AML-193 (cell line): Measurements from ENCODE around the gene MAP3K20.

ENCODE experiments used
- DNase-seq, 2 experiments: peaks; one replicate each; lab custom pipeline; 2025; lab: John Stamatoyannopoulos, UW

The MAP3K20 gene

DNA sequence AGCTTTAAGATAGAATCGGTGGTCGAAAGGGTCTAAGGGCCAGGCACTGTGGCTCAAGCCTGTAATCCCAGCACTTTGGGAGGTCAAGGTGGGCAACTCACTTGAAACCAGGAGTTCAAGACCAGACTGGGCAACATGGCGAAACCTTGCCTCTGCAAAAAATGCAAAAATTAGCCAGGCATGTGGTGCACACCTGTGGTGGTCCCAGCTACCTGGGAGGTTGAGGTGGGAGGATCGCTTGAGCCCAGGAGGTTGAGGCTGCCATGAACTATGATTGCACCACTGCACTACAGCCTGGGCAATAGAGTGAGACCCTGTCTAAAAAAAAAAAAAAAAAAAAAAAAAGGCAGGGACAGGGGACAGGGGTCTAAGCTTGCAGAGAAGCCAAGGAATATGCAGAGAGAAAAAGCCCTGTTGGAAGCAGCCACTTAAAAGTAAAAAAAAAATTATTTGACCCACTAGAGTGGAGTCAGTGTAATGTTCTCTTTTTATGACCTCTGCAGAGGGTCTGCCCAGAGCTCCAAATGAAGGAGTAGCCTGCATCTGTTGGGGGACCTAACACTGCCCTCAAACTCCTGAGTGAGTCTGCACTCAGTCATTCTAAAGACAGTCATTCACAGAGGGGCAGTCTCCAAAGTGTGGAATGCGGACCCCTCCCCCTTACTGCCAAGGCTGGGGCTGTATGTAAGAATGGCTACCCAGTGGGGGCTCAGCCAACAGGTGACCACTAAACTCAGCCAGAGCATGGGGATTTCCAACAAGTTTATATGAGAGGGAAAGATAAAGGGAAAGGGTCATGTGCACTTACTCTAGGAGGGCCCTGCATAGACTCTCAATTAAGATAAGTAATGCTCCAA, 160.5 kb downstream of the MAP3K20 start:
- DNase-seq, result no peak

DNA sequence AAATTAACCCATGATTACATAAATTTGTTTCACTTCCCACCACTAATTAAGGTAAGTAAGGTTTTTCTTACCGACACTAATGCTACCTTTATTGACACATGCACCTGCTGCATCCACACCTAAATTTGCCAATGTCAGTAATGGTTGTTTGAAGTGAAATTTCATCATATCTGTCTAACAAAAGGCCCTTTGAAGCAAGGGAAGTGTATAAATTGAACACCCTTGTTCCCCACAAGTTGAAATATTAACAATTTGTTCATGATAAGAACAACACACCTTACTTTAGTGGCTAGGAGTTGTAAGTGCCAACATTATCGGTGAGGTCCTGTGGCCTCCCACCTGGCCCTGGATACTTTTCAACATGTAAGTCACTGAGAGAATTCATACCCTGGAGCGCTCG, 162.7 kb downstream of the MAP3K20 start:
- no peak for DNase-seq

DNA sequence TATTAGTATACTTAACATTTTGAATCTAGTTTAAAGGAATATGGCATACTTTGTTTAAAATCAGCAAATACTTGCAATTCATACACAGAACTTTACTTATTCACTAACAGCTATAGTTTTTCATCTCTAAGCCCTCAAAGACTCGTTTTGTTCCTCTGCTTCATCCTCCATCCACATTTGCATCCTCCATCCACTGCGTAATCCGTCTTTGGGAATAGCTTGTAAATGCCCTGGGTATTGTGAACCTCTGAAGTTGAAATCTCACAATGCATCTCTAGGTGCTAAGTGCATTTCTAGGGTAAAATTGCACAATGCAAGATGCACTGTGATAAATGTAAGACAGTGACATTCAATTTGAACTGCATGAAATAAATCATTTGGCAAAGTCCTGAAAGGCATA, 163.2 kb downstream of the MAP3K20 start:
- no peak for DNase-seq

DNA sequence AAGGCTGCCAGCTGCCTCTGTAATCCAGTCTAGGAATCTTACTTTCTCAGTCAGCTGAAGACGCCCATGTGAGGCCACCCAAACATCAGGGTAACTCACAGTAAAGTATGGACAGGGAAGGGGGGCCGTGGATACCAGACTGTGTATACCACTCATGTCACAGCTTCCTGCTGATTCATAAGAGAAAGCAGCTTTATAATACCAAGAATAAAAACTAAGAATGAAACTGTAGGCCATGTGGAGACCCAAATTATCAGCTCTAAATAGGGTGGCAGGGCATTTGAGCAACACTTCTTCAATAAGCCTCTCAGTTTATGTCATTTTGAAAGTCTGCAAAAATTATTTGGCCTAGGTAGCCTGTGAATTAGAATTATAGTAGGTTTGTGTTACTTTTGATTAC, 164.0 kb downstream of the MAP3K20 start:
- DNase-seq, result no peak

DNA sequence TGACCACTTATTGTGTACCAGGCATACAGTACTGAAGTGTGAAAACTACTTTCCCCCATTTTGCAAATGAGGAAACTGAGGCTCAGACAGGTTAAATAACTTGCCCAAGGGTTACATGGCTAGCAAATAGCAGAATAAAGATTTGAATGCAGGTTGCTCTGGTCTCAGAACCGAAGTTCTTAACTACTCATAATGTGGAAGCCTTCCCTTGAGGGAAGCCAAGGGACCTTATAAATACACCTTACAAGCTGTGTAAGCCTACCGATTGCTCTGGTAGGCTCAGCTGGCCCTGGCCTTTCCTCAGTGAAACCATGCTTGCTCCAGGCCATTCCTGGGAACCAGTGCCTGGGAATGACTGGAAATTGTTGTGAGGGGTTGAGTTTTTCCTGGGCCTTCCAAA, 164.4 kb downstream of the MAP3K20 start:
- no peak for DNase-seq

DNA sequence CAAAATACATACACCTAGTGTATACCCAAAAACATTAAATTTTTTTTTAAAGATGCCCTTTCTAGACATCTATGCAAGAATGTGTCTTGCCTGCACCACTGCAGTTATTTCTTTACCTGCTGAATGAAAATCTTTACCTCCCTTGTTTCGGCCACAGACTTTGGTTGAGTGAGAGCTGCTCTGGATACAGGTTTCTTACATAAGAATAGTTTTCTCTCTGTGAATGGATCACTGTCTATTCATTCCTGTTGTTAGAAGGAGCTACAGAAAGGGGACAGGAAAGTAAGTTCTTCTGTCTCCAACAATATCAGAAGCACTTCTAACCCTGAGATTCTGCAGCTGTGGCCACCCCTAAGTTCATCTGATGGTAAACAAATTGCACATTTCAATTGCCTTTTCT, 166.0 kb downstream of the MAP3K20 start:
- no peak for DNase-seq

DNA sequence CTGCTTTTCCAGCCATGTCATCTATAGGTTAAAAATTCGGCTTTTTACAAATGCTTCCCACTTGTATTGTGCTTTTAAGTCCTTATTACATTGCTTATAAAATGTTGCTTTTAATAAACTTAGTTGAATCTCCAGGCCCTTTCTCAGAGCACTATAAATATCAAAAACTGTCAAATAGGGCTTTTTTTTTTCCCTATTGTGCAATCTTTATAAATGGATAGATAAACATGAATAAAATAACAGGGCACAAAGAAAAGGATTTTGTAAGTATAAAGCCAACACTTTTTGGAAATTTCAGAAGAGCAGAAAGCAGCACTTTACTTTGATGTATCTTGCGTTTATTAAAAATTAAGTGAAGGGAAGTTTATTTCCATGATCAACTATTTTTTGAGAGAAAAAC, 171.5 kb downstream of the MAP3K20 start:
- DNase-seq, result no peak

DNA sequence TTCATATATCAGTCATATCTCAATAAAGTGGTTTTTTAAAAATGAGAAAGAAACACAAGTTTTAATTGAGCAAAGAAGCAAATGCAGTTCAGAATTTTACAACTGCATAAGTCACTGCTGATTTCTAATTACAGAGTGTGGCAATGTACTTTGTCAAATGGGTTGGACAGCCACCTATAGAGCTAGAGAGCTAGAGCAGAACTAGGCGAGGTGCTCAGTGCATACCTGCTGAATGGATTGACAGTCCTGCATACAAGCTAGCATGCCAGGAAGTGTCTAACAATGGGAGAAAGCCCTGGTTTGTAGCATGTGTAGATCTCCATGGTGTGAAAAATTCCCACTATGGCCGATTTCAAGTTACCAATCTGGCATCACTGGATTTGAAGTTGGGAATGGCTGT, 172.7 kb downstream of the MAP3K20 start:
- no peak for DNase-seq

DNA sequence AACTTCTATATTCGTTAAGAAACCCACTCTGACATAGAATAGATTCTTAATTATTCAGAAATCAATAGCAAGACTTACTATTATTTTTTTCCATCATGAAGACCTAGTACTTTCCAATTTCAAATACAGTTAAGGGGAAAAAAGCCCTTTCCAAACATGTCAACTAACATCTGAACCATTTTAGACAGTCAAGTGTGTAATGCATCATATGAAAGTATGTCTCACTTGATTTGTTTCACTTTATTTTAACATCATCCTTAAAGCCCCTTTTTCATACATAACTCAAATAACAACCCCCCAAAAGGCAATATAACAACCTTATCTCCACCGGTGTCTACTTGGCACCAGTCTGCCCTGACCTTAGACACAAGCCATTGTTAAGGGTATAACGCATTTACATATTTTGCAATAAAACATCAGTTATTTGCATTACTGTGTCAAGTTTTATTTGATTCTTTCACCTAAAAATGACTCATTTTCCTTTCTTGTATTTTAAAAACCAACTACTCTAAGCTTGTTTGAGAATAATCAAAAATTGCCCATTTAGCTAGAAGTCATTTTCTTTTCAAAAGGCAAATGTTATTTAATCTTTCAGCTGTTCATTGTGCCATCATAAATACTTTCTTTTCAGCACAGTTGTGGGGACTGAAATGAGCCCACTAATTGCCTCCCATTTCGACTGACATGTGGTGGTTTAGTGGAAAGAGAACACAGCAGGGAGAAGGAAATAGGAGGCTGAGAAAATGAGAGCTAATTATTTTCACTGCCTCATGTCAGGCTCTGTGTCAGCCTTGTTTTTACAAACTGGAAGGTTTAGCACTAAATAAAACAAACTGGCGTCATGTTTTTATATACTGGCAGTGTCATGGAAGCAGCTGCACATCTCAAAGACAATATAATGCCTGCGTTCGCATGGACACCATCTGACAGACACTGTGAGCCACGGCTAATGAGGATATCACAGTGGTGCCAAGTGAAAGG, 174.3 kb downstream of the MAP3K20 start:
- DNase-seq, result no peak

DNA sequence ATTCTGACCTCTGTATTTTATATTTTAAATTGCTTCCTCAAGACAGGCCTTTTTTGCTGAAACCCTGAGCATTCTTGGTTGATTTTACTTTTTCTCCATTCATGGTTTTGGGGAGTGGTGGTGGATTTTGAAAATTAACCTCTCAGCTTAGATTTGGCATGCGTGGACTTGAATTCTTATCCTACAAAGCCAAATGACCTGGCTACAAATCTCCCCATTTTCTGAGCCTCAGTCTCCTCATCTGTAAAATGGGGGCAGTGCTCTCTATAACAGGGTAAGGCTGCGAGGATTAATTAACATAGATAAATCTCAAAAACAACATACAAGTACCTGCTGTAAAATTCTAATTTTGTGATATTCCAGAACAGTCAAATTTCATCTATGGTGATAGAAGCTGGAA, 175.6 kb downstream of the MAP3K20 start:
- DNase-seq, result no peak

DNA sequence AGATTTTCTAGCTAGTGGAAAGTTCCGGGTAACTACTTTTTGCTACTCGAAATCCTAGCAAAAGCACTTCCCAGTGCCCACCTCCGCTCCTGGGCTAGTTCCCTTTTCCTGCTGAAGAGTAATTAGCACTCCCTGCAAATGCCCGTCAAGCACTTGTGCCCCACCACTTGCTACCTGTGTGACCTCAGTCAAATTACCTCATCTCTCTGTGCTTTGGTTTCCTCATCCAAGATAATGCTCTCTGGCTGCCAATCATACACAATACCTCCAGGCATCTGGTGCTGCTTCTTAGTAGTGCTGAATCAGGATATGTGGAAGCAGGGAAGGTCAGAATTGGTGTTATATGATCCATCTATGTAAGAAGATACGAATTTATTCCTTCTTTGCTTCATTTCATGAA, 176.9 kb downstream of the MAP3K20 start:
- no peak for DNase-seq

DNA sequence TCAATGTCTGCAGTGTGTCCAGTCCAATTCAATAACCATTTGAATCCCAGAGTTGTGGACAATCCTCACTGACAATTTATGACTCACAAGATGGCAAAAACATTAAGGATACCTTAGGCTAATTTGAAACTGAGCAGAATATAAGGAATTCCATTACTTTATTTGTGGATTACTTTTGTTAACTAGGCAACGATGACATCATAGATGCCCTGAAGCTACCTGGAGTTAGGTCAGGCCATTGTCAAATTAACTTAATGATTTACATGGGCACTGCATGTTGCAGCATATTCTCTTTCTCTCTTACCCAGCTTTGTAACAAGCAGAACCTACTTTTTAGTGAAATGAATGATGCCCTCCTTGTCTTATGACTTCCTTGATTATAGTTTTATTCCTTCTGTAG, 179.0 kb downstream of the MAP3K20 start:
- no peak for DNase-seq

DNA sequence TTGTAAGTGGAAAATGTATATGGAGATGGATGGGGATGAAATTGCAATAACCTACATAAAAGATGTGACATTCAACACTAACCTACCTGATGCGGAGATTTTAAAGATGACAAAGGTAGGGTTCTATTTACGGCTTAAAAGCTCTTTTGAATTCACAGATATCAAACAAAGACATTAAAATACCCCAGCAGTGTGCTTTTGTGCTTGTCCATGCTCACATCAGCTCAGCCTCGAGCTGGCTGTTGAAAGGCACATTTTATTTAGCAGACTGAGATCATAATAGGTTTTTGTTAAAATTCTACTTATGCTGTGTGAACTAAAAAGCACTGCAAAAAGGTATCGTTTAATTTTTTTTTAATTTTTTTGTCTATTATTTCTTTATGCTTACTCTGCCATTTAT, 183.1 kb downstream of the MAP3K20 start:
- no peak for DNase-seq

DNA sequence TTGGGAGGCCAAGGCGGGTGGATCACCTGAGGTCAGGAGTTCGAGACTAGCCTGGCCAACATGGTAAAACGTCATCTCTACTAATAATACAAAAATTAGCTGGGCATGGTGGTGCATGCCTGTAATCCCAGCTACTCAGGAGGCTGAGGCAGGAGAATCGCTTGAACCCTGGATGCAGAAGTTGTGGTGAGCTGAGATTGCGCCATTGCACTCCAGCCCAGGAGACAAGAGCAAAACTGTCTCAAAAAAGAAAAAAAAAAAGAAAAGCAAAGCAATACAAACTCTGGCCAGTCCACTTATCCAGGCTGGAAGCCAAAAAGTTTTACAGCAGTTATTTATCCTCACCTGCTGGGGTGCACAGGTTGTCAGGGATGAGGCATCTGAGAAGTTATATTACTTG, 186.7 kb downstream of the MAP3K20 start:
- DNase-seq, result peak in 1 of 2 experiments; percentile 3

DNA sequence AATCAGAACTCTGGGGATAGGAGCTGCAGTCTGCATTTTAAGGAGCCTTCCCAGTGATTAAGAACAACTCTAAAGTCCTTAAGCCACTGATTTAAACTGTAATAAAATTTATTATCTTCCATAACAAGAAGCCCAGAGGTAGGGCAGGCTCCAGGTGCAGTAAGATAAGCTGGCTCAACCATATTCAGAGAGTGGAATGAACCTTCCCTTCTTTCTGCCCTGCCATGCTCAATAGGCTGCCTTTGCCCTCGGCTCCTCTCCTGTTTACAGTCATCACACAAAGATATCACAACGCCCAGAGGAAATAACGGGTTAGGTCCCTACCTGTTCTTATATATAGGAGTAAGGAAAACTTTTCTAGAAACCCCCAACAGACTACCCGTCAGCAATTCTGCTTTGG, 188.5 kb downstream of the MAP3K20 start:
- DNase-seq, result no peak

DNA sequence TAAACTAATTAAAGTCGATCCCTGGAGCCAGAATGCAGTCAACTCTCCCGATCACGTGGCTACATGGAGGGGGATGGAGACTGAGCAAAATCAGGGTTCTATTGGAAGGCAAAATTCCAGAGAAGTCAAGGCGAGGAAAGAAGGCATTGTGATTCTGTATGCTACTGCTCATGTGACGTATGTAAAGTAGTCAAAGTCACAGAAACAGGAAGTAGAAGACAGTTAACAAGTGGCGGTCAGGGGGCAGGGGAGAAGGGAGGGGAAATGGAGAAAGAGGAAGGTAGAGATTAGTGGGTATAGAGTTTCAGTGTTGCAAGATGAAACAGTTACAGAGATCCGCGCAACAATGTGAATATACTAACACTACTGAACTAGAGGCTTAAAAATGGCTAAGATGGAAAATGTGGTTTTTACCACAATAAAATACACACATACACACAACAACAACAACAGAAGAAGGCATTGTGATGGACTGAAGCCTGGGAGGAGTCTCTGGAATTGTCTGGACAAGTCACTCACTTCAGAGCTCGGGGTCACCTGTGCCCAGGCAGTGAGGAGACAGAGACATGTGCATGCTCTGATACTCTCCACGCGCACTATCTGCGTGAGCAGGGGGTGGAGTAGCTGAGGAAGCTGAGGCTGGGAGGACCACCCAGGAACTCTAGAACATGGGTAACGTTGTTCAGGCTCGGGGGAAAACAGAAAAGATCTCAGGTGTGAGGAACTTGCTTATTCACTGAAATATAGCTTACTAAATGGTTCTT, 189.1 kb downstream of the MAP3K20 start:
- peak; percentile 90 to 93 for DNase-seq

DNA sequence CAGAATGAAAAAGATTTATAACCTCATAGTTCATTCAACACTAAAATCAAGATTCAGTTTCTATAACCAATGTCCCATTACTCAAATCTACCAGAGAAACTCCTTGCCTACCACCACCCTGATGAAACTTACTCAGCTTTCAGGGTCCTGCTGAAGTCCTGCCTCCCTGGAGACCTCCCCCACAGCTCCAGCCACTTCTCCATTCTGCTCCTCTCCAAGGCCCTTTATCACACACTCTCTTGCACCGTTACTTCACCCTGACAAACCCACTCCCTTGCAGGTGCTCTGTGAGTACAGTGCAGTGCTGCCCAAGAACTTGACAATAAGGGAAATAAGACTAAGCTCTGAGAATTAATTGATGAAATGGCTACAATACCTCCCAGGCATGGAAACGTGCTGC, 195.5 kb downstream of the MAP3K20 start:
- DNase-seq, result no peak

DNA sequence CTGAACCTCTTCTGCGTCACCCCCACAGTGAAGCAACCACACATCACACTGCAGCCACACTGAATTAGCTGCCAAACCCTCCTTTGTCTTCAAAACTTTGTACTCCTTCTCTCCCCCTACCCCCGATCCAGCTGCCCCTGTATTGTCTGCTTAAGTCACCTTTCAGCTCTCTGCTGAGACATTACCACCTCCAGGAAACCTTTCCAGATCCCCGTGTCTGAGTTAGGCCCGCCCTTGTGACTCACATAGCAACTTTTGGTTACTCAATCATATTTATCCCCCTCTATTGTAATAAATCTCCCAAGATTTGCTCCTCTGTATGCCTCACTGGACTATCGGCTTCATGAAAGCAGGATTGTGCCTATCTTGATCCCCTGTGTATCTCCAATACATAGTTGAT, 196.2 kb downstream of the MAP3K20 start:
- DNase-seq, result no peak

DNA sequence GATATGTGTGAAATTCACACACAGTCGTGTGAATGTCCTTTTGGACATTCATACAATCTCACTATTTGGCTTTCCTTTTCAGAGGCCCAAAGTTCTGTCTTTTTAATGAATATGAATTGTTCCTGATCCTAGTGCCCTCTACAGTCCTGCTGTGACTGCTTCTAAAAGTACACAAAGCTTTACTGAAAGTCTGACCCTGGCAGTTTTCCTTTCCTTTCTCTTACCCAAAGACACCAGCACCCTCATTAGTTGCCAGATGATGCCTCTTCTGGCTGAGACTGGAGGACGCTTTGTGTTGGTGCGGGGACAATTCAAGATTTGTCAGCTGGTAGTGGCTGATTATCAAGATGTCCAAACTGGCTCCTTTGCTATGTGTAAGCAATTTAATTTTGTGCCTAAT, 197.2 kb downstream of the MAP3K20 start:
- DNase-seq, result no peak

DNA sequence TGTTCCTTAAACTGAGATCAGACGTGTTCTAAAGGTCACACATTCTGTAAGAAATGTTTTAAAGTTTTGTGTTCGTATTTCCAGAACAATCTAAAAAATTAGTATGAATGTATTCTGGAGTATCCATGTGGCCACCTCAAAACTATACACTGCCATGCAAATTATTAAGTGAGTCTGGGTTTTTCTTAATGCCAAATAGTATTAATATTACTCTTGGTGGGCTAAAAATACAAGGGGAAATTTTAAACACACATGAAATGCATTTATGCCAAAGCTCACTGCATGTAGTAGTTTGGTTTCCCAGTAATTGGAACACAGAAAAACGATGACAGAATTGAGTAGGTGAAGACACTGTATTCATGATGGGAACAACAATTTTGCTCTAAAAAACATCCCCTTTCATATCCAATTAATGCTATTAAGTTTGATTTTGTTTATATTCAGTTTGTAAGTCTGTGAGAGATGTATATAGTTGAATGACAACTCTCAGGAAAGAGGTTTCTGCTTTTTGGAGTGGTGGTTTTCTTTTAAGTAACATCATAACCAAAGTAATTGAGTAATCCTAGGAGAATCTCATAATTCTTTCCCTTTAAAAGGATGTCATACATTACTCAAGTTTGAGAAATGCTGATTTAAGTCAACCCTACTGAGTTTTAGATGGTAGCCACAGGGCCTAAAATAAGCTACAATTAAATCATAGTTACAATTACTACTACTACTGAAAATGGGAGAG, 203.3 kb downstream of the MAP3K20 start:
- DNase-seq, result peak; percentile 7 to 30

DNA sequence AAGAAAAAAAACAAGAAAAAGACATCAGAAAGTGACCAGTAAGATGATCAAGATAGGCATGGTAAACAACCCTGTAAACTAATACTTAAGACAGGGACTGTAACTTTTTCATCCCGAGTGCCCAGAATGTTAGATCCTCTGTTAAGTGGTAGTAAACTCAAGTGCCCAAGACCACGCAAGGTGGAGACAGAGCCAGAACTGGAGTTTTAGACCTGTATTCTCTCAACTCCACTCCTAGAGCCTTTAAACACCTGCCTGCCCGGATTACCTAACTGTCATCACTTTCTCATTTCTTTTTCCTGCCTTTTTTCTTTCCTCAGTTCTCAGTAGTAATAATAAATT, 203.9 kb downstream of the MAP3K20 start:
- DNase-seq, result no peak

DNA sequence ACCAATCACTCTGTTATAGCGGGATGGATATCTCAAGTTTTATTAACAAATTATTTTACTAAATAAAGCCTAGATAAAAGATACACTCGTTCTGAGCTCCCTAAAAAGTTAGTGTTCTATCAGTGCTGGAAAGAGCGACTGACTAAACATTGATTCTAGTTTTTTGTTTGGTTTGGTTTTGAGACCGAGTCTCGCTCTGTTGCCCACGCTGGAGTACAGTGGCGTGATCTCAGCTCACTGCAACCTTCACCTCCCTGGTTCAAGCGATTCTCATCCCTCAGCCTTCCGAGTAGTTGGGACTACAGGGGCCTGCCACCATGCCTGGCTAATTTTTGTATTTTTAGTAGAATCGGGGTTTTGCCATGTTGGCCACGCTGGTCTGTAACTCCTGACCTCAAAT, 205.2 kb downstream of the MAP3K20 start:
- DNase-seq, result no peak
